ENCODE results near the gene DPP6.

DPP6 gene

GRCh38 chr7:154598396-154598795 lies 546.2 kb downstream of the DPP6 start:
- DNase-seq (ENCODE audit: low read depth), result no peak

DNA sequence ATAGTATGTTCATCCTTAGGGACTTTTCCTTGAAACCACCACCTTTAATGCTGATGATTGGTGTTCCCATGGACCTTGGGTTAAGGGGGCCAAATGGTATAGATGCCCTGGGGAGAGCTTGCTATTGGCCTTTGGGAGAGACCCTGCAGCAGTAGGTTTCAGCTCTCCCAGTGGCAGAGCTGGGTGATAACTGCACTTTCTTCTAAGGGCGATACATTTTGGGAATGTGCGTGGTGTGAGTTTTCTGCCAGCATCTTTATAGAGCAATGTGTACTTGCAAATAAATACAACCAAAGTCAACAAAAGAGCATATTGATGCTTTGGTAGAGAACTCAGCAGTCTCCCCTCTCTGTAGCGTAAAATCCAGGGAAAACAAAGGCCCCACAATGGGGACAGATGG lies 546.7 kb downstream of the DPP6 start:
- DNase-seq (ENCODE audit: low read depth), result no peak

GRCh38 chr7:154610903-154611302 lies 558.7 kb downstream of the DPP6 start:
- DNase-seq (ENCODE audit: low read depth), result no peak

GRCh38 chr7:154613811-154614210 lies 561.6 kb downstream of the DPP6 start:
- DNase-seq (ENCODE audit: low read depth), result no peak

- DNase-seq (ENCODE audit: low read depth), result no peak
These were observed 568.0 kb downstream of the DPP6 start for GRCh38 chr7:154620141-154620755.

GRCh38 chr7:154623399-154623798 lies 571.2 kb downstream of the DPP6 start:
- DNase-seq (ENCODE audit: low read depth), result no peak

DNA sequence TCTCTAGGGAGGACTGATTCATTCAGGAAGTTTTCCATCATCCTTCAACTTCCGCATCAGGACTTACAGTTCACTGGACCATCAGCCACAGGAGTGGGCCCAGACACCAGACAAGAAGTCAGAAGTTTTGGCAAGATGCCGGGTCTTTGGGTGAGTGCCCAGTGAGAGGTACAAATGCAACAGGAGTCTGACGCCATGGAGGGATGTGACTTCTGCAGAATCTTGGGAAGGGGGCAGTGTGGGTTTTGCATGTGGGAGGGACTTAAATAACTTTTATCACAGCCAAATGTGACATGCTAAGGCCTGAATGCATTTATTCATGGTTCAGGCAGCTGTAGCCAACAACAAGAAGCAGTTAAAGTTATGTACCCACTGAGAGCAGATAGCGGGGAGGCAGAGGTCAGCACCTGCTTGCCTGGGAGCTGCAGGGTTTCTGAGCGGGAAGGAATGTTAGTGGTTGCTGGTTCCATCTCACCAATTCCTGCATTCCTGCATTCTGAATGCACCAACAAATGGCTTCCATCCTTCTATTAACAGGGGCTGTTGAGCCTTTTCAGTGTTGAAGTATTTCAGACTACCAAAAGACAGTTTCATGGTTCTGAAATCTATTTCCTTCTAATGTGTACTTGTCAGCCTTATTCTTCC lies 575.6 kb downstream of the DPP6 start:
- DNase-seq (ENCODE audit: low read depth), result no peak

DNA sequence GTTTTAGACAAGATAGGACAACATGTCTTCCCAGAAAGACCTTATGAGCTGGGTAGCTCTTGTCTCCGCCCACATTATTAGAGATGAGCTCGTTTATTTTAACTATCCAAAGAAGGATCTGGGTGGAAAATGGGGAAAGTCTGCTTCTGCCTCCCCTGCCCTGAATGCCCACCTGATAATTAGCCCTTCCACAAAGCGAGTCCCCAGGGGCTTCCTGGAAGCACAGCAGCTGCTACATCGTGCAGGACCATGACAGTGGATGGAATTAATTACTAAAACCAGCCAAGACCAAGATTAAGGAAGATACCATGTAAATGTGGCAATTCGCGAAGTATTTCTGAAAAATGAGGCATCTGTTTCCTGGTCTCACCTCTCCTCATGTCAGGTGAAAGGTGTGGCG lies 576.4 kb downstream of the DPP6 start:
- DNase-seq (ENCODE audit: low read depth), result no peak

DNA sequence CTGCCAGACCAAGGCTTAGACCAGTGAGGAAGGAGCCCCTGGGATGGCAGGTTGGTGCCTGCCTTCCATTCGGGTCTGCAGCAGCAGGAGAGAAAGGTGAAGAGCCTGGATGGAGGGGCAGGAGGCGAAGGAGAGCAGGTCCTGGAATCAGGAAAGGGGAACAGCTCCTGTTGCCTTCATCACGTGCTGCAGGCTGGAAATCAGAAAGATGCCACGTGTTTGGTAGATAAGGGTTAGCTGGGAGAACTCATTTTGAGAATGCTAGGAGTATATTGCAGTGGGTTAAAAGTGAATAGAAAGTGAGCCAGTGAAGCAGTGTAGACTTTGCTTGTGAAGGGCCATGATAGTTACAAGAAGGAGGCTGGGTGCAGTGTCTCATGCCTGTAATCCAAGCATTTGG lies 579.0 kb downstream of the DPP6 start:
- no peak for DNase-seq (ENCODE audit: low read depth)

GRCh38 chr7:154633641-154634040 lies 581.4 kb downstream of the DPP6 start:
- no peak for DNase-seq (ENCODE audit: low read depth)

- no peak for DNase-seq (ENCODE audit: low read depth)
These were observed 586.1 kb downstream of the DPP6 start for GRCh38 chr7:154638286-154638685.

GRCh38 chr7:154640266-154640865 lies 588.2 kb downstream of the DPP6 start:
- no peak for DNase-seq (ENCODE audit: low read depth)

GRCh38 chr7:154640917-154641316 lies 588.7 kb downstream of the DPP6 start:
- DNase-seq (ENCODE audit: low read depth), result no peak

- DNase-seq (ENCODE audit: low read depth), result no peak
These were observed 592.2 kb downstream of the DPP6 start for GRCh38 chr7:154644366-154644765.

GRCh38 chr7:154646126-154647013 lies 594.2 kb downstream of the DPP6 start:
- no peak for DNase-seq (ENCODE audit: low read depth)

GRCh38 chr7:154647625-154648024 lies 595.4 kb downstream of the DPP6 start:
- DNase-seq (ENCODE audit: low read depth), result no peak

GRCh38 chr7:154649015-154649414 lies 596.8 kb downstream of the DPP6 start:
- DNase-seq (ENCODE audit: low read depth), result no peak

DNA sequence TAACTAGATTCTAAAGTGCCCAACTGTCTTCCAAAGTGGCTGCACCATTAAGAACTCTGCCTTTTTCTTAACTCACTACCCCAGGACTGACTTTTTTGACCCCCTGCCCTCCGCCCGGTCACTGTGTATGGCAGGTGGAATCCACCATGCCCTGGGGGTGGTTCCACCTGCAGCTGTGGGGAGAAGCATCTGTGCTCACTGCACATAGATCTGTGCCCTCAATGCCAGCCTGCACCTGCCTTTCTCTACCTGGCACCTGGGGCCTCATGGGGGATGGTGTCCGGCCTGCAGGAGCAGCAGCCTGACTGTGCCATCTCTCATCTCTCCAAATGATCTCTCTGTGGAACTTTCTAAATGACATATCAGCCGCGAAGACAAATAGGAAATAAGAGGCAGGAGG lies 597.2 kb downstream of the DPP6 start:
- no peak for DNase-seq (ENCODE audit: low read depth)

- DNase-seq (ENCODE audit: low read depth), result no peak
These were observed 598.1 kb downstream of the DPP6 start for GRCh38 chr7:154650275-154650674.

- no peak for DNase-seq (ENCODE audit: low read depth)
These were observed 599.3 kb downstream of the DPP6 start for GRCh38 chr7:154651501-154651900.

GRCh38 chr7:154652564-154652963 lies 600.4 kb downstream of the DPP6 start:
- no peak for DNase-seq (ENCODE audit: low read depth)

DNA sequence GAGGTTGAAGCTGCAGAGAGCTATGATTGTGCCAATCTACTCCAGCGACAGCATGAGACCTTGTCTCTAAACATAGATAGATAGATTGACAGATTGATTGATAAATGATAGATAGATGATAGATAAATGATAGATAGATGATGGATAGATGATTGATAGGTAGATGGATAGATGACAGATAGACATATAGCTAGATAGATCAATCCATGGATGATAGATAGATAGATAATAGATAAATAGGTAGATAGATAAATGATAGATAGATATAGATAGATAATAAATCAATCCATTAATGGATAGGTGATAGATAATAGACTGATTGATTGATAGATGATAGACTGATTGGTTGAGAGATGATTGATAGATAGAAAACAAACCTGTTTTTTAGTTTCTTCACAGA lies 601.1 kb downstream of the DPP6 start:
- DNase-seq (ENCODE audit: low read depth), result no peak

DNA sequence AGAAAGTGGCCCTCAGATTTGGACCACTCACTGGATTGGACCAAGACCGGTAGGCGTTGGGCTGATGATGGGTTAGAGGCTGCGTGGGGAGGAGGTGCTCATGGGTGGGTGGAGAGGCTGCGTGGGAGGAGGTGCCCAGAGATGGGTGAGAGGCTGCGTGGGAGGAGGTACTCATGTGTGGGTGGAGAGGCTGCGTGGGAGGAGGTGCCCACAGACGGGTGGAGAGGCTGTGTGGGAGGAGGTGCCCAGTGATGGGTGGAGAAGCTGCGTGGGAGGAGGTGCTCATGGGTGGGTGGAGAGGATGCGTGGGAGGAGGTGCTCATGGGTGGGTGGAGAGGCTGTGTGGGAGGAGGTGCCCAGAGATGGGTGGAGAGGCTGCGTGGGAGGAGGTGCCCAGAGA lies 604.4 kb downstream of the DPP6 start:
- no peak for DNase-seq (ENCODE audit: low read depth)
